GM12801 (cell line): ENCODE data around the gene SORCS2.

ENCODE experiments used
- TF ChIP-seq, protein P1 (sequence below): IDR thresholded peaks from one replicate; pipeline ENCODE4 v1.5.1; 2011; ENCODE audit warnings: control low read depth; ENCODE audit not compliant: insufficient read length; ENCODE audit errors: extremely low read depth

Gene SORCS2

DNA sequence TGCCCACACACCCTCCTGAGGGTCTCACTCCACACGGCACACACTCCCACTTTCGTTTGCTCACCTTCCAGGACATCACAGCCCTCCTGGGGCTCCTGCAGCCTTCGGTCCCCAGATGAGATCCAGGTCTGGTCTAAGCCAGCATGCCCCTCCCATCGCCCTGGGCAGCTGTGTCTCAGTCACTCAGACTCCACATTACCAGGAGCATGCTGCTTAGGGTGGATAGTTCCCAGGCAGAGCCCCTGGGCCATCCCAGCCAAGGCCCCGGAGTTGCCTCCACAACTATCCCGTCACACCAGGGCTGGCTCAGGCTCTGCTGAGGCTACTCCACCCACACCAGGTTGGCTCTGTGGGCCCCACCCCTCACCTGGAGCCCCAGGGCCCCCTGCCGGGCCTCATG is 292.8 kb downstream of the SORCS2 start:
- TF ChIP-seq, protein P1, sequence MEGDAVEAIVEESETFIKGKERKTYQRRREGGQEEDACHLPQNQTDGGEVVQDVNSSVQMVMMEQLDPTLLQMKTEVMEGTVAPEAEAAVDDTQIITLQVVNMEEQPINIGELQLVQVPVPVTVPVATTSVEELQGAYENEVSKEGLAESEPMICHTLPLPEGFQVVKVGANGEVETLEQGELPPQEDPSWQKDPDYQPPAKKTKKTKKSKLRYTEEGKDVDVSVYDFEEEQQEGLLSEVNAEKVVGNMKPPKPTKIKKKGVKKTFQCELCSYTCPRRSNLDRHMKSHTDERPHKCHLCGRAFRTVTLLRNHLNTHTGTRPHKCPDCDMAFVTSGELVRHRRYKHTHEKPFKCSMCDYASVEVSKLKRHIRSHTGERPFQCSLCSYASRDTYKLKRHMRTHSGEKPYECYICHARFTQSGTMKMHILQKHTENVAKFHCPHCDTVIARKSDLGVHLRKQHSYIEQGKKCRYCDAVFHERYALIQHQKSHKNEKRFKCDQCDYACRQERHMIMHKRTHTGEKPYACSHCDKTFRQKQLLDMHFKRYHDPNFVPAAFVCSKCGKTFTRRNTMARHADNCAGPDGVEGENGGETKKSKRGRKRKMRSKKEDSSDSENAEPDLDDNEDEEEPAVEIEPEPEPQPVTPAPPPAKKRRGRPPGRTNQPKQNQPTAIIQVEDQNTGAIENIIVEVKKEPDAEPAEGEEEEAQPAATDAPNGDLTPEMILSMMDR: no peak

DNA sequence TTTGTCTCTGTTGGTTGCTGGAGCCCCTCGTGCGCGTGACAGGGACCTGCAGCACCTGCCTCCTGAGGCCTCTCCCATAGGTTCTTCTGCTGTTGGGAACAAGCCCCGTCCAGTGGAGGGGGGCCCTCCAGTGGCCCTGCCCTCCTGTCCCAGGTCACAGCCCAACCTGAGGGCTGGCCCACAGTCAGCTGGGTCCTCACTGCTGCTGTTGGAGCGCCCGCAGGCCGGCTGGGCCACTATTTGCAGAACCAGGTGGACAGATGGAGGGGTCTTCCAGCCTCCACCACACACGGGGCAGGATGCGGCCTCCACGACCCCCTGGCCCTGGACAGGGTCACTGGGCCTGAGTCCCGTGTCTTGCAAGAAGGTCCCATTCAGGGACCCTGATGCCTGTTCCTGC is 293.8 kb downstream of the SORCS2 start:
- TF ChIP-seq, protein P1: no peak

DNA sequence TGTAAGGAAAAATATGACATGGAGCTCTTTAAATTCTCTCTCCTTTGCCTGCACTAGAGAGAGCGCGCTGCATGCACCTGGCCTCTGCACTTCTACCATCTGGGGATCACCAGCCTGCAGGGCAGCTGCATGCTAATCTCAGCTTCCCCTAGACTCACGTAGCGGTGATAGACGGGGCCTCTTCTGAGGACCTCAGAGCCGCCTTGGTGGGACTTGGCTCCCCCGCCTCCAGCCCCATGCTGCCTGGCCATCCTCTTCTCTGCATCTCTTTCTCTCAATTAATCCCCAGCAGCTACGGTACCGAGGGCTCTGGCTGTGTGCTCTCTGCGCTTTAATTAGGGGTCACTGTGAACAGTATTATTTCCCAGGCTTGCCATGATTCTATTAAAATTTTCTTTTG is 295.2 kb downstream of the SORCS2 start:
- TF ChIP-seq, protein P1: no peak

DNA sequence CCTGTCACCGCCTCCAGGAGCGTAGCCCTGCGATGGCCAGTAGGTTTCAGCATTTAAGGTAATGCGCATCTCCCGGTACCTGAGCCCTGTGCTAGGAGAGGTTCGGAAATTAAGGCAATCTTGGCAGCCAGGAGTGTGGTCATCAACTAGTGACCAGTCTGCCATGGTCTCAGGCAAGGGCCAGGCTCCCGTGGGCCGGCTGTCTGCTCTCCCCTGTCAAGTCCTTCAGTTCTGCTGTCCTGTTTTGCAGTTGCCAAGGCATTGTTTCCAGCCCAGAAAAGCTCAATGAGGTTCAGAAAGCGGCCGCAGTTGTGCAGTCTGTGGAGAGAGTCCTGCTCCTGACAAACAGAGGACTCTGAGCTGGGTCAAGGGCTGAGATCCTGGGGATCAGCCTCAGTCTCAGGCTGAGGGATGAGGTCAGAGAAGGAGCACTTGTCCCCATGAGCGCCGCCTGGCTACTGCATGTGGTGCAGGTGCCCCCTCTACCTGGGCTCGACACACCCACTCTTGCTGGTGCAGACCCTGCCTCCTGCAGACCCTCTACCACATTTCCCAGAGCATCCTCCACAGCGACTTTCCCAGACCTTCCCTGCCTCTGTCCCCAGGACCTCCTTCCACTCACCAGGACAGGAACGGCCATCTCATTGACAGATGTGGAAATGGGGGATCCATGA is 295.8 kb downstream of the SORCS2 start:
- TF ChIP-seq, protein P1: no peak

DNA sequence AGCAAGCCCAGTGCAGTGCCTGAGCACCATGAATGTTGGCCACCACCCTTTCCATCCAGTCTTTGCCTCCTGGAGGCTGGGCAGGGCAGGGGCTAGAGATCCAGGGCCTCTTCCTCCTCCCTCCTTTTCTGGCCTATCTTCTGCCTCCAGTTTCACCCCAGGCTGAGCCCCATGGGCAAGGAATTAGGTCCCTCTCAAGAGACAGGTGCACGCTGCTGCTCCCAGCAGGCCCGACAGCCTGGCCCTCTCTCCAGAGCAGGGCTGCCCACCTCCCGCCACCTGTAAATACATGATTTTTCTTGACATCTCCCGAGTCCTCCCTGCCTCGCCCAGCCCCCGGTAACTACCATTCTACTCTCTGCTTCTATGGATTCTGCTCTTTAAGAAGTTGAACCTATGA is 299.6 kb downstream of the SORCS2 start:
- TF ChIP-seq, protein P1: no peak

DNA sequence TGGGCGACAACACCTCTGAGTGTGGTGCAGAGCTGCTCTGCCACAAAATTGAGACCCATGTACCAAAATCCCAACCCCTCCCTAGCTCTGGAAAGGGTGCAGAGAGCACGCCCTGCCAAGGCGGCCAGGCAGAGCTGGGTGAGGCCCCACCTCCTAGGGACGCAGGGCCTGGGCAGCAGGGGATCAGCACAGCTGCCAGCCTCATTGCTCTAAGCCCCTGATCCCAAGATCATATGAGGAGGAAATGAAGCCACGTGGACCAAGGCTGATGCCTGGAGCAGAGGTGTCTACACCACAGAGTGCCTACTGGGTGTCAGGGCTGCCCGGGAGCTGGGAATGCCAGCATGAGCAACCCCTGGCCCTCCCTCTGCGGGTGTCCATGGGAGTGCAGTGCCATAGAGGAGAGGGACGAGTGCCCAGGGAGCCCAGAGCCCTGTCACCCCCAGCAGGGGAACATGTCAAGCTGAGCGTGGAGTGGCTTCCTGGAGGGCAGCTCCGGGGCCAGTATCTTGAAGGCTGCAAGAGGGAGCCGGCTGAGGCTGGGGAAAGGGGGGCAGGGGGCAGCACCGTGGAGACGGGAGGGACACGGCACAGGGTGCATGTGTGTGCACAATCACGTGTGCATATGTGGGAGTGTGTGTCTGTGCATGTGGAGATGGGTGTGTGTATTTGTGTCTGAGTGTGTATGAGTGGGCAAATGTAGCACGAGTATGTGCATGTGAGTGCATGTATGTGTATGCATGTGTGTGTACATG is 306.3 kb downstream of the SORCS2 start:
- TF ChIP-seq, protein P1: no peak

DNA sequence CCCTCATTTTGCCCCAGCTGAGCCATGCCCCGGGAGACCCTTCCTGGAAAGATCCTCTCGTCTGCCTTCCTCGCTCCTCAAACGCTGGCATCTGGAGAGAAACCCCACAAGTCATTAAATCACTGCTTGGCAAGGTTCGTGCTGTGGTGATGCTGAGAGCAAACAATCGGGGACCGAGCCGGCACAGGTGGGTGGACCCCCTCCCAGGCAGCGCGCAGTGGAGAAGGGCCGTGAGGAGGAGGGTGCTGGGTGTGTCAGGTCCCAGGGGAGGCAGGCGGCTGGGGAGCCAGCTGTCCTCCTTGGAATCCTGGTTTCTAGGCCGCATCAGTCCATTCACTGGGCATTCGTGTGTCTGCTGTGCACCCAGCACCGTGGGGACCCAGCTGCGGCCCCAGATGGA is 307.3 kb downstream of the SORCS2 start:
- TF ChIP-seq, protein P1: no peak
